ENCODE results near the gene TTC28.
"Not testable (repeated sequence)": the region's sequence is repeated elsewhere in the genome, so short reads cannot be mapped to it uniquely, and the experiment has no call there.

Gene TTC28

DNA sequence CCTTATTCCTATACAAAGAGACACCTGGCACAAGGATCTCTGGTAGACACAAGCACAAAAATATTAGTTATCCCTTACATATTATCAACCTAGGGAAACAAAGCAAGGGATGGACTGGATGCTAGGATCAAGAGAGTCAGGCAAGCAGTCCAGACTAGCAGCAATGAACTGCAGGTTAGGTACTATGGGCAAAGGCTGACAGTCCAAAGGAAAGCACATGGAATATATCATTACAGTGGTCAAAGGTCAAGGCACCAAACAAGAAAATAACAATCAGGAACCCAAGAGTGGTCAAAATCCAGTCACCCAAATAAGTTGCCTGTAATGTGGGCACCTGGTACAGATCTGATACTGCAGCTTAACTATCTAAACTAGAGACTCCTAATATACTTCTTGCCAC, 77.7 kb downstream of the TTC28 start:
- no peak for DNase-seq (ENCODE audit: low read depth)

DNA sequence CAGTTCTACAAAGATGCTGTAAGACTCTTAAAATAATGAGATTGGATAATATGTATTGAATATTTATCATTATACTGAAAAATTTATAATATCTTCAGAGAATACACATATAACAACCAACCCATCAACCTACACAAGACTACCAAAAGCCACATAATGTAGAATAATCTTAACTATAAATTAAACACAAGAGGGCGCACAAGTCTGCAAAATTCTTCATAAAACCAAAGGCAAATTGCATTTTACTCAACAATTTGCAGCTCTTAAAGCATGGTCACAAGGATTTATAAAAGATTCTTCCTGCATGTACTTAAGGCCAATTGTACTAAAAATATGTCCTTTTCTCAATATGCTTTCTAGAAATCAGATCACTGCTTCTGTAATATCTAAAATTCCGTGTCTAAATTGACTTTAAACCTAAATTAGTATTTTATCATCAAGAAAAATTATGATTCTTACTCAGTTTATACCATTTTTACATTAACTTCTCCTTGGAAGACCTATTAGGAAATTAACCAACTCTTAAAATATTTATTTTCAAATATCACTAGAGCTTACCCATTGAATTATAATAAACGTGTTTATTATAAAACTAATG, 79.0 kb downstream of the TTC28 start:
- peak; percentile 19 for DNase-seq (ENCODE audit: low read depth)

DNA sequence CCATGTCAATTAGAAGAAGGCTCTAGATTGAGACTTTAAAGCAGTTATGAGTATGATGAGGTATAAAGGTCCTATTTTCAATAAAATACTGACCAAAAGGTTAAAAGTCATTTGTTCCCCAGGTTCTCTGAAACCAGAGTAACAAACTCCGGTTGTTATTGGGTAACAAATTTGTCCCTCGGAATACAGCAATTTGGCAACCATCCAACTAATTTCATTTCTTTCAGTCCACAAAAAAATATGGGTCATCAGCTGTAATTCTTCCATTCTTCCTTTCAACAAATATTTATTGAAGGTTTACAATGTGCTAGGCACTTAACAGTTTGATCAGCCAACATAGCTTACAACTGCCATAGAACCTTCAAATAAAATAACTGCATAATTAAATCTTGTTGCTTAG, 79.9 kb downstream of the TTC28 start:
- no peak for DNase-seq (ENCODE audit: low read depth)

GRCh38 chr22:28597665-28598064, 82.0 kb downstream of the TTC28 start:
- DNase-seq (ENCODE audit: low read depth): no peak

GRCh38 chr22:28594797-28595462, 84.7 kb downstream of the TTC28 start:
- DNase-seq (ENCODE audit: low read depth): peak; percentile 35

- no peak for DNase-seq (ENCODE audit: low read depth)
Measured at GRCh38 chr22:28594076-28594796, 85.4 kb downstream of the TTC28 start.

DNA sequence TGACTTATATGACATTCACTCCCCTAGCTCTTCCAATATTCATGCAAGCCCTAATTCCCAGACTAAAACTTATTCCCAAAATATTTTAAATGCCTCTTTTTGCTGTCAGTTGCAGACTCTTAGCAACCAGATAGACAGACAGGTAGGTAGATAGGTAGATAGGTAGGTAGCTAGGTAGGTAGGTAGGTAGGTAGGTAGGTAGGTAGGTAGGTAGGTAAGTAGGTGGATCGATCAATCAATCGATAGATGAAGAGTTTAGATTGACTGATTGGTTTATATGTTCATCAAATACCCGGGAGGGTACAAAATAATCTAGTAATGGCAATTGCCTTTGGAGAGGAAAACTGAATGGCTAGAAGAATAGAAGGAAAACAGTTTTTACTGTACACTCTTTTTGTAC, 86.3 kb downstream of the TTC28 start:
- no peak for DNase-seq (ENCODE audit: low read depth)

GRCh38 chr22:28589102-28589750, 90.4 kb downstream of the TTC28 start:
- no peak for DNase-seq (ENCODE audit: low read depth)

DNA sequence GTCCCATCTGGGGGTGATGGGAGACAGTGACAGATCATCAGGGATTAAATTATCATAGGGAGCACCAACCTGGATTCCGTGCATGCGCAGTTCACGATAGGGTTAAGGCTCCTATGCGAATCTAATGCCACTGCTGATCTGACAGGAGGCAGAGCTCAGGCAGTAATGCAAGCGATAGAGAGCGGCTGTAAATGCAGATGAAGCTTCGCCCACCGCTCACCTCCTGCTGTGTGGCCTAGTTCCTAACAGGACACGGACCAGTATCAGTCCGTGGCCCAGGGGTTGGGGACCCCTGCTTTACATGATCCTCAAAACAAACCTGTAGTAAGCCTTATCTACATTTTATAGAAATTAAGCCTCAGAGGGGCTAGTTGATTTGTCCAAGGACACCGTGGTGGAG, 94.3 kb downstream of the TTC28 start:
- no peak for DNase-seq (ENCODE audit: low read depth)

- peak; percentile 24 for DNase-seq (ENCODE audit: low read depth)
Measured at GRCh38 chr22:28582806-28583205, 96.8 kb downstream of the TTC28 start.

DNA sequence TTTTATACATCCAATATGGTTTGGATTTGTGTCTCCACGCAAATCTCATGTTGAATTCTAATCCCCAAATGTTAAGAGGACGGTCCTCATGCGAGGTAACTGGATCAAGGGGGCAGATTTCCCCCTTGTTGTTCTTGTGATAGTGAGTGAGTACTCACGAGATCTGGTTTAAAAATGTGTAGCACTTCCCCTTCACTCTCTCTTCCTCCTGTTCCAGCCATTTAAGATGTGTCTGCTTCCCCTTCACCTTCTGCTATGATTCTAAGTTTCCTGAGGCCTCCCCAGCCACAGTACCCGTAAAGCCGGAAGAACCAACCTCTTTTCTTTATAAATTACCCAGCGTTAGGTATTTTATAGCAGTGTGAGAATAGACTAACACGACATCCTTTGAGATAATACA, 98.6 kb downstream of the TTC28 start:
- no peak for DNase-seq (ENCODE audit: low read depth)

GRCh38 chr22:28576162-28576561, 103.5 kb downstream of the TTC28 start:
- DNase-seq (ENCODE audit: low read depth): no peak

DNA sequence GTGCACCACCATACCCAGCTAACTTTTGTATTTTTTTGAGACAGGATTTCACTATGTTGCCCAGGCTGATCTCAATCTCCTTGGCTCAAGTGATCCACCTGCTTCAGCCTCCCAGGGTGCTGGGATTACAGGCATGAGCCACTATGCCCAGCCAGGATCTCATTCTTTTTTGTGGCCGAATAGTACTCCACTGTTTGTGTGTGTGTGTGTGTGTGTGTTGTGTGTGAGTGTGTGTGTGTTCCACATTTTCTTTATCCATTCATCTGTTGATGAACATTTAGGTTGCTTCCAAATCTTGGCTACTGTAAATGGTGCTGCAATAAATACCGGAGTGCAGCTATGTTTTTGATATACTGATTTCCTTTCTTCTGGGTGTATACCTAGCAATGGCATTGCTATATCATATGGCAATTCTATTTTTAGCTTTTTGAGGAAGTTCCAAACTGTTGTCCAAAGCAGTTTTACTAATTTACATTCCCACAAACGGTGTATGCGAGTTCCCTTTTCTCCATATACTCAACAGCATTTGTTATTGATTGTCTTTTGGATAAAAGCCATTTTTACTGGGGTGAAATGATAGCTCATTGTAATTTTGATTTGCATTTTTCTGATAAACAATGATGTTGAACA, 105.4 kb downstream of the TTC28 start:
- no peak for DNase-seq (ENCODE audit: low read depth)

DNA sequence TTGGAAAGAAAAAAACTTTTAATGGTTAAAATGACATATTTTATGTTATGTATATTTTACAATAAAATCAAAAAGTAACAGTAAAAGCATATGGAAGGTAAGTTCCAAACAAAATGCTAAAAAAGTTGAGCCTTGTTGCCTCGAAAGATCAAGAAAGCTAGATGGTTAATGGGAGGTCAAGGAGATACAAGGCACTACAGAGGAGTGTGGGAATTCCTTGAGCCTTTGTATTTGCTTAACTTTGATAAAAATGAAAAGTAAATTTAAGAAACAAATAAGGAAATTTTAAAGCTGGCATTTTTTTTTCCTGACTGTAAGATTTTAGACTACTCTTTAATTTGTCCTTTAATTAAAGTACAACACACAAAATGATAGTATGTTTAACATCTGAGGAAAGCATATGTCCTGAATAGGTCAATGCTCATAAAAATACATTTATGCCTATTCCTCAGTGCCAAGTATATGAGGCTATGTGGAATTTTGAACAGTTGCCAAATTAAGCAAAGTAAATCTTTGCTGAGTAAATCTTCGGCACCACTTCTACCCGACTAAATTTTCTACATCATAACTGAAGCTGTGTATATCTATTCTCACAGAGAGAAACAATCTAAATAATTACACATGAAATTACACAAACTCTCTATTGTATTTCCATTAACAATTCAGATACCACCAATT, 108.8 kb downstream of the TTC28 start:
- no peak for DNase-seq (ENCODE audit: low read depth)

- DNase-seq (ENCODE audit: low read depth): not testable (repeated sequence)
Measured at GRCh38 chr22:28568974-28569373, 110.7 kb downstream of the TTC28 start.

GRCh38 chr22:28568099-28568498, 111.5 kb downstream of the TTC28 start:
- DNase-seq (ENCODE audit: low read depth): no peak

GRCh38 chr22:28566920-28567499, 112.6 kb downstream of the TTC28 start:
- DNase-seq (ENCODE audit: low read depth): not testable (repeated sequence)

DNA sequence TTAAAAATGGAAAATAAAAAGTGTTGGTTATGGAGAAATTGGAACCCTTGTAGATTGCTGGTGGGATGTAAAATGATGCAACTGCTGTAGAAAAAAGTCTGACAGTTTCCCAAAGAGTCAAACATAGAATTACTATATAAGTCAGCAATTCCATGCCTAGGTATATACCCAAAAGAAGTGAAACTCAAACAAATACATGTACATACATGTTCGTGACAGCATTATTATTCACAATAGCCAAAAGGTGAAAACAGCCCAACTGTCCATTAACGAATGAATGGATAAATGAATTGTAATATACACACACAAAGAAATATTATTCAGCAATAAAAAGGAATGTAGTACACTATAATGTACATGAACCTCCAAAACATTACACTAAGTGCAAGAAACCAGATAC, 116.0 kb downstream of the TTC28 start:
- no peak for DNase-seq (ENCODE audit: low read depth)

DNA sequence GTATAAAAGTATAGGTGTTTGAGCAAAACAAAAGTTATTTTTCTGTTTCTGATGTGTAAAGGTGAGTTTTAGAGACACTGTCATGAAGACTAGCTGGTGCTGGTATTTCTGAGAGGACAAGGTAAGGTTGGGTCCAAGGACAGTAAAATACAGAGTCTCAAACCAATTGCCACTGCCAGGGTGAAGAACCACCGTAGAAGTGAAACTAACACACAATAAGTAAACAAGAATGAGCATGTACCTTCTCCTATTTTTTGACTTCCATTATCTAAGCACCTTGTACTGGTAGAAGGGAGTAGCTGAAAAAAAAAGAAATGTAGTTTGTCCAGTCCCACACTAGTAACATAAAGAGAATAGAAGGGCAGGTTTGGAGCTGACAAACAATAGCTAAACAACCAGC, 117.3 kb downstream of the TTC28 start:
- DNase-seq (ENCODE audit: low read depth): no peak

DNA sequence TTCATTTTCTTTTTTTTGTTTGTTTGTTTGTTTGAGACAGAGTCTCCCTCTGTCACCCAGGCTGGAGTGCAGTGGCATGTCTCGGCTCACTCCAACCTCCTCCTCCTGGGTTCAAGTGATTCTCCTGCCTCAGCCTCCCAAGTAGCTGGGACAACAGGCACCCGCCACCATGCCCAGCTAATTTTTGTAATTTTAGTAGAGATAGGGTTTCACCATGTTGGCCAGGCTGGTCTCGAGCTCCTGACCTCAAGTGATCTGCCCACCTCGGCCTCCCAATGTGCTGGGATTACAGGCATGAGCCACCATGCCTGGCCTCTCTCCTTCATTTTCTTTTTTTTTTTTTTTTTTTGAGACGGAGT, 118.9 kb downstream of the TTC28 start:
- not testable (repeated sequence) for DNase-seq (ENCODE audit: low read depth)

DNA sequence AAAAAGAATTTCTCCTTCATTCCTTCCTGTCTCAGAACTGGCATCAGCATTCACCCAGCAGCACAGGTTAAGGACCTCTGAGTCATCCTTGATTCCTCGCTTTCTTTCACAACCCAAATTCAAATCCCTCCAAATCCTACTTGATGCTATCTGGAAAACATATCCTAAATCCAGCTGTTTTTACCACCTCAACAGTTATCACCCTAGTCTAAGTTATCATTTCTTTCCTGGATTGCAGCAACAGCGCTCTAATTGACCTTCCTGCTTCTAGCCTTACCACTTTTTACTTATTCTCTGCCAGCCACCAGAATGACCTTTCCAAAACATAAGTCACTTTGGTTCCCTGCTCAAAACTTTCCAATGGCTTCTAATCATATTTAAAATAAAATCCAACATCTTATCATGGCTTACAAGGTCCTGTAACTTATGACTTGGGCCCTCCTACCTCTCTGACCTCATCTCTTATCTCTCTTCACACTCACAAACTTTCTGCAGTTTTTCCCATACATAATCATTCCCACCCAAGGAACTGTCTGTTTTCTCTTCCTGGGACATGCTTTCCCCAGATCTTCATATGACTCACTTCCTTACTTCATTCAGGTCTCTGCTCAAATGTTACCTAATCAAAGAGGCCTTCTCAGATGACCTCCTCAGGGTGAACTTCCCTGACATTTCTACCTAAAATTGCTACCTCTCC, 119.4 kb downstream of the TTC28 start:
- DNase-seq (ENCODE audit: low read depth): no peak

Data from non-pigmented ciliary epithelial cell (primary cell).